ENCODE results near the gene LHX2. TPM values are rescaled to one million over a fixed set of nuclear protein-coding genes. Genes with fewer than 3 reads are reported as not detected.
"Not testable (repeated sequence)": the region's sequence is repeated elsewhere in the genome, so short reads cannot be mapped to it uniquely, and the experiment has no call there.

The LHX2 gene
- total and polyA plus RNA-seq, 8 donors, result not detected

- no peaks in the 10 kb centered on the region for H3K4me1 ChIP-seq
- 87 to 94% methylated on average over 8 of the region's 8 CpGs for WGBS, 2 donors
- no peak for TF ChIP-seq CTCF (IDR thresholded peaks at IDR 0.05)
- intact Hi-C loops (cut with DNase I), result no loop called here
- FAIRE-seq, result no peak
- H3K27me3 ChIP-seq, result no peaks in the 10 kb centered on the region
- DNase-seq, result no peak
- H3K9me3 ChIP-seq, result no peaks in the 10 kb centered on the region
- H3K36me3 ChIP-seq, result no peaks in the 10 kb centered on the region
- H3K4me3 ChIP-seq, result no peak overlapping the region
- no peak overlapping the region for H3K27ac ChIP-seq
- ATAC-seq, result no peak
Observed at GRCh38 chr9:123972618-123973017, 39.0 kb upstream of the LHX2 start.

- Histone ChIP-seq H3K9me3 (no peaks in the 10 kb centered on the region), H3K36me3 (no peaks in the 10 kb centered on the region), H3K27me3 (no peaks in the 10 kb centered on the region), H3K4me1 (no peaks in the 10 kb centered on the region), H3K4me3 (no peak overlapping the region), H3K27ac (no peak overlapping the region)
- DNase-seq (no peak), ATAC-seq (no peak), FAIRE-seq (no peak)
- WGBS, 2 donors, result 82 to 85% methylated on average over 9 of the region's 9 CpGs
- no peak for TF ChIP-seq CTCF (IDR thresholded peaks at IDR 0.05)
- intact Hi-C loops (cut with DNase I), result loop anchor here in 1 of 3 donors (2.0 kb wide), 1 partner anchor 15 kb away; no protein-coding TSS in a partner anchor
Observed at GRCh38 chr9:123973590-123974223, 37.9 kb upstream of the LHX2 start.

DNA sequence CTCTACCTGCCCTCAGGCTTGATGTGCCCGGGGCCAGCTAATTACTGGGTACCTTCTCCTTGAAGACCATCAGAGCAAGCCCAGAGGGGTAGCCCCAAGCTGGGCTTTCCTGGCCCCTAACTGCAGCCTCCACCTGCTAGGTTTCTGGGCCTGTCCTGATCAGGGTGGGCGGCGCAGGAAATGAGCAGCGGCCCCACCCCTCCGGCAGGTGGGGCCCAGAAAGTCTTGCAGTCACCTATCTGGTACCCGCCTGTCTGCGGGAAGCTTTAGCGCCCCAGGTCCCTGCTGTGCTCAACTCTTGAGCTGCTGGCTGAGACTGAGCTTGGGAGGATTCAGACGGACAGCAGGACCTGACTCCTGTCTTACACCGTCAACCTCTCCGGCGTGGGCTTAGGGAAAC is 37.1 kb upstream of the LHX2 start:
- 63 to 66% methylated on average over 12 of the region's 12 CpGs for WGBS, 2 donors
- Histone ChIP-seq H3K36me3 (no peaks in the 10 kb centered on the region), H3K27me3 (no peaks in the 10 kb centered on the region), H3K4me1 (no peaks in the 10 kb centered on the region), H3K4me3 (no peak overlapping the region), H3K9me3 (no peaks in the 10 kb centered on the region), H3K27ac (no peak overlapping the region)
- DNase-seq (no peak), ATAC-seq (no peak), FAIRE-seq (no peak)
- intact Hi-C loops (cut with DNase I), result loop anchor here in 1 of 3 donors (2.0 kb wide), 1 partner anchor 14 kb away; no protein-coding TSS in a partner anchor
- TF ChIP-seq CTCF (IDR thresholded peaks at IDR 0.05), result no peak

DNA sequence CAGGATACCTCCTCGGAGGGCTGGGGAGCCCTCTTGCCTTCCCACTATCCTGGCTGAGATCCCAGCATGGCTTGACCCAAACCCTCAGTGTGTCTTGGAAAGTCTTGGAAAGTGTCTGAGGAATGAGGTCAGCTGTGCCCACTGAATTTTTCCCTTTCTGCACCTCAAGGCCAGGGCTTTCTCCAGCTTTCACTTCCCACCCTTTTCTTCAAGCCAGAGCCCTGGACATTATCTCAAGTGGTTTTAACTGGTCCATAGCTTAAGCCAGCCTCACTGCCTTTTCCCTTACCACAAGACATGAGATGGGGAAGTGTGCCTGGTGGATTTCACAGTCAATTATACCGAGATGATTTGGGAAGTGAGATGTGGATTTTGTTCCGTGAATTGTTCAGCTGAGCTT is 35.7 kb upstream of the LHX2 start:
- 58 to 62% methylated on average over 3 of the region's 3 CpGs for WGBS, 2 donors
- Histone ChIP-seq H3K27me3 (no peaks in the 10 kb centered on the region), H3K4me1 (no peaks in the 10 kb centered on the region), H3K9me3 (no peaks in the 10 kb centered on the region), H3K36me3 (no peaks in the 10 kb centered on the region), H3K27ac (no peak overlapping the region), H3K4me3 (no peak overlapping the region)
- ATAC-seq (no peak), FAIRE-seq (no peak), DNase-seq (no peak)
- no peak for TF ChIP-seq CTCF (IDR thresholded peaks at IDR 0.05)
- intact Hi-C loops (cut with DNase I), result loop anchor here in 1 of 3 donors (2.0 kb wide), 1 partner anchor 13 kb away; no protein-coding TSS in a partner anchor

GRCh38 chr9:123976579-123976978 is 35.0 kb upstream of the LHX2 start:
- DNase-seq; FAIRE-seq; H3K4me1 ChIP-seq; H3K4me3 ChIP-seq; H3K36me3 ChIP-seq; H3K27me3 ChIP-seq; intact Hi-C loops (cut with DNase I); H3K27ac ChIP-seq; ATAC-seq; H3K9me3 ChIP-seq: not testable (repeated sequence)
- WGBS, 2 donors, result 83% methylated on average over 4 of the region's 9 CpGs; no CpG with 5 or more reads in 1 of the 2 donors
